Stimulated activated CD8-positive, alpha-beta memory T cell treated with anti-CD3 and anti-CD28 coated beads, Interleukin-4, amount 100 ng/mL, for 48 hours (primary cell): Measurements from ENCODE around the gene CALM1.
"Not testable (repeated sequence)": the region's sequence is repeated elsewhere in the genome, so short reads cannot be mapped to it uniquely, and the experiment has no call there.

Experiments
- DNase-seq: peaks from one replicate; pipeline ENCODE4 v3.0.0-alpha.2; 2020

CALM1 gene

DNA sequence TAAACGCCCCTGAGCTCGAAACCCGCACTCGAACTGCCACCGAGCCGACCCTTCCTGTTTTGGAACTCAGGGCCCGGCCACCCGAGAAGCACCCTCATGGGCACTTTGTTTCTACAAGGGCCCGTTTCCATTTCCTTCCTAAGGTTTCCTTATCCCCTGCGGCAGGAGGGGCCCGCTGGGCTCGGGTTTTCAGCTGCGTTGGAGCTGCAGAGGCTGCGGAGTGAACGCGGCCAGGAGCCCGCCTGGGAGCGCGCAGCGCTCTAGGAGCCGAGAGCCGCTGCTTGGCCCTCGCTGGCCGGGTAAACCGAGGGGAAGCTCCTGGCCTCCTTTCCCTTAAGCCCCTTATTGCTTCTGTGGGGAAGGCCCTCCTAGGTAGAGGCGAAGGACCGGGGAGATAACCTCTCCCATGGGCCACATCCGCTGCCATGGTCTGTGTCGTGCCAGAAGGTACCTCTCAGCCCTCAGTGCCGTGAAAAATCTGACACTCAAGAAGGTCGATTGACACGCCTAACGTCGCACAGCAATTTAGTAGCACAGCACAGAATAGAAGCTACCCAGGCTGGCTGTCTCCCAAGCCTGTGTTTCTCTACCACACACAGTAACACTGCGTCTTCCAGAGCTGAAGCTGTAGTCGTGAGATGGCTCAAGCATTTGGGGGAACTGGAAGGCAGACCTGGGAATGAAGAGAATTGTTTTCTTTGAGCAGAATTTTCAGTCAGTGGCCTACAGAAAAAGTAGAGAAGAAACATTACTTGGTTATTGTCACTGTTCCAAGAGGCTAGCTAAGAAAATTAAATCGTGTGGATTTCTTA, 12.9 kb upstream of the CALM1 start:
- DNase-seq, result peak; percentile 68

DNA sequence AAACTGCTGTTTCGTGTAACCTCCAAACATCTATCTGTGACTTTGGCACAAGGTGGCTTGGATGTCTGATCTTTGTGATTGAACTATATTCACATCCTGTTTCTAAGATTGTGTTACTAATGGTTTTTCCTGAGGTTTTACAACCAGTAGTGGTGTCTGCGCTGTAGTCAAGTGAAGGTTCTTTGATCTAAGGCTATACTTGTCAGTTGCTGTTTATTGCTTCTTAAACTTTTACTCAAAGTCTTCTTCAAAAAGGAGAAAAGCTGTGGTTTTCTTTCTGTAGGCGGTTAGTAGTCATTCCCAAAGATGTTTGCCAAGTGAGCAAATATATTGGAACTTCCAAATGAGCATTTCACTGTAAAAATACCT, 12.3 kb upstream of the CALM1 start:
- DNase-seq, result no peak

DNA sequence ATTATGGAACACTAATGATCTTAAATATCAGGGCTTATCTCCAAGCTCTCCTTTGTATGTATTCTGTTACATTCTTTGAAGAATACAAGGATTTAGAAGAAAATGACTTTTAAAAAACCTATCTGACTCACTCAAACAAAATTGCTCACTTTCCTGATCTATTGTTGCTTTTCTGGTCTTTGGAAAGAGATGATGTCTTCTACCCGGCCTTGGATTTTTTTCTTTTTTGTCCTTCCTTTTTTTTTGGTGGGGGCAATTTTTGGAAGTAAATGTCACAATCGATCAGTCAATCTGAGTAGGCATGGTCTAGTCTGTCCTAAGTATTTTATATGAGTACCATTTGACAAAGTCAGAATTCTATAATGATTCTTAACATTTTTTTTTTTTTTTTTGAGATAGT, 10.5 kb upstream of the CALM1 start:
- DNase-seq, result no peak

DNA sequence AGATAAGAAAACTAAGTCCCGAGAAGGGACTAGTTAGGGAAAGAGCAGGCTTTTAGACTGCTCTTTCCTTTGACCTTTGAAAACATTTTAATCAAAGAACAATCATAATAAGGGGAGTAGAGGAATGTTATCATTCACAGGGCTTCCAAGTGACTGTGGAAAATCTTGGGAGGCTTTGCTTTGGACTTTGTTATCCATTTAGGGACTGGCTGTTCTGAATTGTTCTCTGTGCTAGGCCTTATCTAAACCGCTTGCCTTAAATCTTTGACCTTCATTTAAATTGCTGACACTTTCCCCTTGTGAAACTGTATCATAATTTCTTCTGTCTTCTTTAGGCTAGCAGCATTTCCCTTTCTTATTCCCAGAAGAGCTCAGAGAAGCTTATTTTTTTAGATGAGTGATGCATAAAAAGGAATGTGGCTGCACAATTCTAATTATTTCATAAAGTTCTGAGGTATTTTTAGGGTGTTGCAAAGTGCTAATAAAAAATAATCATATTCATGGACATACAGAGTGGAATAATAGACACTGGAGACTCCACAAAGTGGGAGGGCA, 9.5 kb upstream of the CALM1 start:
- no peak for DNase-seq

DNA sequence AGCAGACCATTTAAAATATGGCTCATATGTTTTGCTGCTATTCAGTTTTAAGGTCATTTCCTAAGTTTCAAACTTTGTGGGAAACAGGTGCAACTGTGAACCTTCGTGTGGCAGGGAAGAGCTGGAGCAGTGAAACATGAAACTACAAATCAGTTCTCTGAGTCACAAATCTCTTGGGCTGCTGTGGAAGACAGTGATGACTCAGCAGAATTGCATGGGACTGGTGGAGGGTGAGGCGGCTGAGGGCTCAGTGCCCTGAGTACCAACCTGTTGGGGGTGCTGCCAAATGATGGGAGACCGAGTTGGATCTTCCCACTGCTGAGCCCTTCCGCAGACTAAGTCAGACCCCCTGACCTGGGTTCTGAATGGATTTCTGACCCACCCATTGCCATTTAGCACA, 8.4 kb upstream of the CALM1 start:
- DNase-seq, result no peak

DNA sequence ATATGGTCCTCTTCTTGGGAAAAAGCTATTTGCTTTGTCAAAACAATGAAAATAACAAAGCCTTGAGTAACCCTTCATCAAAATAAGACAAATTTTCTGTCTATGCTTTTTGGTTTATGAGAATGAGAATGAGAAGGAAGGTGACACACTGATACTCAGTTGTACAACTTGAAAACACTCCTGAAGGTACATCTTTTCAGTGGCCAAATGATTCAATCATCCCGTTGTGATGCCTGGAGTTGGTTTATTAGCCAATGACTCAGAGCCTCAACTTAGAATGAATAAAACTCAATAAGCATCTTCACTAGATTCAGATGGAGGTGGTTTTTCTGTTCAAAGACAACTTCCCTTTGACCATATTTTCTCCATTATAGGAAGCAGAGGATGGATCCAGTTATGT, 7.8 kb upstream of the CALM1 start:
- DNase-seq, result no peak

DNA sequence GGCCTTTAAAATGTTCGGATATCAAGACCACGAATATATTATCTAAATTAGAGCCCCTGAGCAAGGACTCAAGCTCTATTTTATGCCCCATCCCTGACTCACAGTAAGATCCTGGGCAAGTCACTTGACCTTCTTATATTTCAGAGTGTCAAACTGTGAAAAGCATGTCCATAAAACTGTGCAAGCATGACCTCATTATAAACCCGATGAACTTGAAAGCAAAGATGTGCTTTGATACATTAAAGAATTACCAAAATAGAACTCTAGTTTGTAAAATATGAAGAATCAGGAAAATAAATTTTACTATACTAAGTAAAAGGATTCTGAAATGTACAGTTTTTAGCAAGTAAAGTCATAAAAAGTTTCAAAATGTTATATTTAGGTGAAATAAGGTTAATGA, 2.9 kb upstream of the CALM1 start:
- DNase-seq, result no peak

DNA sequence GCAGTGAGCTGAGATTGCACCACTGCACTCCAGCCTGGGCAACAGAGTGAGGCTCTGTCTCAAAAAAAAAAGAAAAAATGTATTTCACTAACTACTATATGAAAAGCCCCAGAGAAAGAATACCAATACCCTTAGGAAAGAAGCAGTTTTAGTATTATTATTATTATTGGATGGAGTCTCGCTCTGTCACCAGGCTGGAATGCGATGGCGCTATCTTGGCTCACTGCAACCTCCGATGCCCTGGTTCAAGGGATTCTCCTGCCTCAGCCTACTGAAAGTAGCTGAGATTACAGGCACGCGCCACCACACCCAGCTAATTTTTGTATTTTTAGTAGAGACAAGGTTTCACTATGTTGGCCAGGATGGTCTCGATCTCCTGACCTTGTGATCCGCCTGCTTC, 2.0 kb upstream of the CALM1 start:
- not testable (repeated sequence) for DNase-seq

DNA sequence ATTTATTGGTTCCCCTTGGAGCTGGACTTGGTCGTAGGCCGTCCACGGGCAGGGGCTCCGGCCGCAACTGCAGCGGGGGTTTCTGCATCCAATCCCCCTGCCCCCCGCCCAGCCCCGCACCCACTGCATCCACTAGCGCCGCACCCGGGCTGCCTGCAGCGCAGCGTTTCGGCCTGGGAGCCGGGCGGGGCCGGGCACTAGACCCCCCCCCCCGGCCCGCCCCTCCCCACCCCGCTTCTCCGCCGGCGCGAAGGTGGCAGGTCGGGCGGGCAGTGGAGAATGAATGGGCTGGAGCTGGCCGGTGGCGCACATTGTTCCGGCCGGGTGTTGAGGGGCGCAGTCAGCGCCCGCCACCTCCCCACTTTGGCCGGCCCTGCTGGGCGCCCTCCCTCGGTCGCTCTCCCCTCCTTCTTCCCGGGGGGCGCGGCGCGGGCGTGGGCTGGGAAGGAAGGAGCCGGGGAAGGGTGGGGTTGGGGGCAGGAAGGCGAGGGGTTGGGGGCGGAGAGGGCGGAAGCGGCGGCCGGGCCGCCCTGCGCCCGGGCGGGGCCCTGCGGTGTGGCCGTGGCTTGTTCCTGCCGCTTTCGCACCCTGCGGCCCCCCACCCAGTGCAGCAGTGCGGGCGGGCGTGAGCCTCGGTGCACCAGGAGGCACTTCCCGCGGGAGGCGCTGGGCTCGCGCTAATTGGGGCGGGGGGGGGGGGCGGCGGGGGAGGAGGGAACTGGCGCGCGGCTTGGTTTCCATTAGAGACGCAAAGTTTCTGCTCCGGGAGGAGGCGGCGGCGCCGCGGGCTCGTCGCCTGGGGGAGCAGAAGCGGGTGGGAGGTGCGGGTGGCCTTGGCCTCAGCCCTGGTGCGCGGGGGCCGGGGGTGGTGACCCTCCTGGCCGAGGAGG, 841 bp downstream of the CALM1 start:
- DNase-seq, result peak; percentile 70

DNA sequence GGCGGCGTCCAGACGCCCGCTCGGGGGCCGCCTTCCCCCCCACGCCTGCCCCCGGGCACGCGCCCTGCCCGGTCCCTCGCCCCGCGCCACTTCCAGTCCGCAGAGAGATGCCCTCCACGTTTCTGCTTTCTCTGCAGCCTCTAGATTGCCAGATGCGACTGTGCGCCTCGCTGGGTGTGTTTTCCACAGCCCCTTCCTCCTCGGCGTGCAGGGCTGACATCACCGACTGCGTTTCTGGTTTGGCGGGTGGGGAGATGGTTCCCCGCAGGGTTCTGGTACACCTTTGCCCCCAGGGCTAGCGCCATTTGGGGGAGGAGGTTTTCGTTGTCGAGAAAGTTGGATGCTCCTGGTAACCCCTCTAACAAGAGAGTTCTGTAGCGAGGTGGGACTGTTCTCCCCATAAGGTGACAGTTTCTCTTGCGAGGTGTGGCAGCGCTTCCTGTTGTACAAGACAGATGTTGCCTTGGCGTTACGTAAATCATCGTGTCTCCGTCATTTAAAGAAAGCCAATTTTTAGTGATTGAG, 1.5 kb downstream of the CALM1 start:
- peak; percentile 72 for DNase-seq

DNA sequence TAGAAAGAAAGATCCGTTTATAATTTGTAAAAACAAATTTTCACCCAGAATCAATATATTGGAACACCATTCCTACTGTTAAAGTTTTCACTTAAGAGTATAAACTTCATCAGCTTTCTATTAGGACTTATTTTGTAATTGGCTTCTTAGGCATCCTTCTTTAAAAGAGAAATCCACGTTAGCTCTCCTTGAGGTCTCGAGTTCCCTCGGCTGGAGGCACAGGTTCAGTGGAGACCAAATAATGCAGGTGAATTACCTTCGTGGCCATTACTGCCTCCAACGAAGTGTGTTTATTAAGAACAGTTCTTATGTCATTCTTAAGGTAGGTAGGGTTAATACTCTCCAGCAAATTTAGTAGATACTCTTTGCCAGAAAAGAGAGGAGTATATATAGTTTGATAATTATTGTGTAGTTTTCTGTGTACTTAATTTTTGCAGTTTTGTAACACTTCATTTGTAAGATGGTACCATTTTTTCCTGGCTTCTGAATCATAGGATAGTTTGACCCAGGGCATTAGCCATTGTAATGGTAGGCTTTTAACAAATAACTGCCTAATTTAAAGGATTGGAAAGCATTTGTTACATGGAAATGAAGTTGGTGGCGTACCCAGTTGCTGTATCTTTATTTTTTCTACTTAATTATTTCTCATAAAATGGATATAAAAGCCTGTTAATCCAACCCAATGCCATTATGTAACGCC, 2.2 kb downstream of the CALM1 start:
- no peak for DNase-seq

DNA sequence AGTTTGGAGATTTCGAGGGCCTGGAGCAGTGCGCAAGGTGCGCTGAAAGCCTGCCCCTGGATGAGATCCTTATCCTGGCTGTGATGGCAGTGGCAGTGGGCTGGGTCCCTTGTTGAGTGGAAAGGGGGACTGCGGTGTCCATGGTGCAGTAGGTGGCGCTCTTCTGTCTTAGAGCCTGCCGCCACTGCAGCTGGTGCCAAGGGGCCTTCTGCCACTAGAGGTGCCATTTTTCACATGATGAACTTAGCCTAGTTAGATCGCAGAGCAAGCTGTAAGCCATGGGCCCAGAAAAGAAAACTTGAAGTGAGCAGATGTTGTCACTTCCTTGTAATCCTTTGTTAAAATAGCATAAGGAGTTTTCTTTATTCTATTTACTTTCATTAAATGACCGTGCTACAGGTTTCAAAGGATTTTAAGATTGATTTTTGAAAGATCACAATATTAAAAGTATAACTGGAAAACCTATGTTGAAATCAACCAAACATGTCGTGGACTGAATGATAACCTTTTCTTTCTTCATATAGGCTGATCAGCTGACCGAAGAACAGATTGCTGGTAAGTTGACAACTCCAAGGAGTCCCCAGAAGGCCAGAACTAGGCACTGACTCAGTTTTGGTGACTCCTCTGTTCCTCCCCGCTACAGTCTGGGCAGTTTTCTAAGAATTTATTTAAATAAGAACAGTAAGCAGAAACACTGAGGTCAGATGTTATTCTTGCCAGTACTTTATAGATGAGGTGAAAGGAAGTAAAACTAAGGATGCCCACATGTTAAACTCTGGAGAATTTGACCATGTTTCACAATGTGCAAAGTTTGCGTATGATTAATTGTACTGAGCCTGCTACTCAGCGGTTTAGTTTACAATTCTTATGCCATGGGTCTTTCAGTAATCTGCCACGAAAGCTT, 3.0 kb downstream of the CALM1 start:
- peak; percentile 86 for DNase-seq

DNA sequence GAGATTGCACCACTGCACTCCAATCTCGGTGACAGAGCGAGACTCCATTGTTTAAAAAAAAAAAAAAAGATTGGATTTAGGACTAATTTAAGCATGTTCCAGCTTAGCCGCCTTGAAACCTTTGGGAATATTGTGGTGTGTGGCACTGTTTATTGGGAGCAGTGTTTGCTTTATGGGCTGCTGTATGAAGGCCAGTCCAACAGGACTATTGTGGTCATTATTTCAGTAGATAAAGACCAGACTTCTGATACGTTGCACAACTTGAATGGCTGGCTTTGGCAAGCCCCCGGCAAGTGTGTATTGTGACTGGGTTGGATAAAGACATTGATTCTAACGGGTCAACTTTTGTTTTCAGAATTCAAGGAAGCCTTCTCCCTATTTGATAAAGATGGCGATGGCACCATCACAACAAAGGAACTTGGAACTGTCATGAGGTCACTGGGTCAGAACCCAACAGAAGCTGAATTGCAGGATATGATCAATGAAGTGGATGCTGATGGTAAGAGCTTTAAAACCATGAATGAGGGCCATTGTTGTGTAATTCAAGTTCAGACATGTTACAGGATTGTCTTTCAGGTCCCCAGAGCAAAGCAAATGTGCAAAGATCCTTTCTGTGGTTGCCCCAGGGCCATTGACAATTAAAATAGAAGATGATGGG, 4.2 kb downstream of the CALM1 start:
- DNase-seq, result no peak

DNA sequence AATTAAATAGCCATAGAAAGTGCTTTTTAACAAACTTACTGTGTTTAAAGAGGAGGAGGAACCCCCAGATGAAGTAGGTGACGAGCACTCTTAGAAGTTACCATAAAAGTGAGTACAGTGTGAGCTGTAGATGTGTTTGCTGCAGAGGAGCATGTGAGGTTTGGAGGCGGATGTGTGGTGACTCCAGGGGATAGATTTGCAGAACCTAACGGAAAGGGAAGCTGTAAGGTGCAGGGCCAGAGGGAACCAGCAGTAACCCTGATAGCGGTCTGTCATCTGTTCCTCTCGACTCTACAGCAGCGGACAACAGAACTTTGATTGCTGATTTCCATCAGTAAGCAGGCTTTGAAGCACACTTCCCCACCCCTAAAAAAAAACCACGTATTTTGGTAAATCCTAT, 5.2 kb downstream of the CALM1 start:
- no peak for DNase-seq

DNA sequence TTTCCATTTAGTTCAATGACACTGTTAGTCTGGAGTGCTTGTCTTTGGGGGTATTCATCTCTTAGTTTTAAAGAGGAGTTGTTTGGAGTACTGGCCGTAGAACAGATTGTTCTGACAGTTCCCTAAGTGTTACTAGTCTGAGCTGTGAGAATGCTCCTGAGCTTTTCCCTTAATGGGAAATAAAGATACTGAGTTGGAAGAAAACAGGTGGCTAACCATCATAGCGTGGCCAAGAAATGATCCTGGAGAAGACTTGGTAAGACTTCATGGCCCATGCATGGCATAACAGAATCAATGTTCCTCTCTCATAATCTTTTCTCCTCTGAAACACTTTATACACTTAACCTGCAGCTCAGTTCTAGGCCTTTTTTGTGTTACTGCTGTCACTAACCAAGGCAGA, 6.2 kb downstream of the CALM1 start:
- no peak for DNase-seq

DNA sequence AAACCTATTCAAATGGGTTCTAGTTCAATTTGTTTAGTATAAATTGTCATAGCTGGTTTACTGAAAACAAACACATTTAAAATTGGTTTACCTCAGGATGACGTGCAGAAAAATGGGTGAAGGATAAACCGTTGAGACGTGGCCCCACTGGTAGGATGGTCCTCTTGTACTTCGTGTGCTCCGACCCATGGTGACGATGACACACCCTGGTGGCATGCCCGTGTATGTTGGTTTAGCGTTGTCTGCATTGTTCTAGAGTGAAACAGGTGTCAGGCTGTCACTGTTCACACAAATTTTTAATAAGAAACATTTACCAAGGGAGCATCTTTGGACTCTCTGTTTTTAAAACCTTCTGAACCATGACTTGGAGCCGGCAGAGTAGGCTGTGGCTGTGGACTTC, 8.3 kb downstream of the CALM1 start:
- DNase-seq, result no peak

DNA sequence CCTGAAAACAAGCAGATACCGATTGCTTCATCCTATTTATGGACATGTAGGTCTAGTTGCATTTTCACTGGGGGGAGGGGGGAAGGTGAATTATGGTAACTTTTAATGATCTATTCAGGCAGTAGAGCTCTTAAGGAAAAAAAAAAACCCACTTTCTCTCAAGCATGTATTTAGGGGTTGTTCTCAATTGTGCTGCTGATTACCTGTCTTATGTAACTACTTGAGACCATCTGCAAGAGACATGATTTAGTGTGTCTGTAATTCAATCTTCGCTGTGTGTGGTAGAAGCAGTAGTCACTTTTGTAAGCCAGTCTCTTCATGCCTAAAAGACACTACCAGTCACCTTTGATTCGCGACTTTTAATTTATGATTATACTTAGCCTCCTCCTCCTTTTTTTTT, 8.9 kb downstream of the CALM1 start:
- DNase-seq, result no peak

DNA sequence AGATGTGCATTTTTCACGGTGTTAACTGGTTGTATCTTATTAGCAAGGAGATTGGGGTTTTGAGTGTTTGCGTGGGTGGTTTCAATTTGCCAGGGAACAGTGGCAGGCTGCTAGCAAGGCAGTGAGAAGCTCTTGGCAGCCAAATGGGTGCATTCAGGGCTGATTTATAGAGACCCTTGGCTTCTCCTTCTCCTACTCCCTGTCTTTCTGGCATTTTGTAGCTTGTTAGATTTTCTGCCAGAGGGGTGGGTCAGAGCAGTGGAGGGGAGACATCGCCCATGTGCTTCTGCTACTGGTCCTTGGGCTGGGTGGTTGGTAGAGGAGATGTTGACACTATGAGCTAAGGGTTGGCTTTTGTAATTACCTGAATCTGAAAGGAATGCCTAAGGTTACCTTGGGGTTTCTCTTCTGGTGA, 9.6 kb downstream of the CALM1 start:
- DNase-seq, result no peak

DNA sequence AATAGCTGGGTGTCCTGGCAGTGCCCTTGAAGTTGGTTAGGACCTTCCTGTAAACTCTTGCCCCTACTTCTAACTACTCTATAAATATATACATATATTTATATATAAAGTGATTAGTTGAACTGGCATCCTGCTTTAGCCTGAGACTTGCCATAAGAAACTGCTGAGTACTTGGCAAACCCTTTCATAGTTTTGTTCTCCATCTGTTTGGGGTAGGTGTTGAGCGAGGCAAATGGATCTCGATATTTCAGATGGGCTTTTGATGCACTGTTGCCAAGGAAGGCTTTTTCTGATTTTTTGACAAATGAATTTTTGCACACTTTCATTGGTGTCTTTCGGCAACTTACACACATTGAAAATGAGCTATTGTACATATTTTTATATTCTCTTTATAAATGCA, 10.4 kb downstream of the CALM1 start:
- no peak for DNase-seq

DNA sequence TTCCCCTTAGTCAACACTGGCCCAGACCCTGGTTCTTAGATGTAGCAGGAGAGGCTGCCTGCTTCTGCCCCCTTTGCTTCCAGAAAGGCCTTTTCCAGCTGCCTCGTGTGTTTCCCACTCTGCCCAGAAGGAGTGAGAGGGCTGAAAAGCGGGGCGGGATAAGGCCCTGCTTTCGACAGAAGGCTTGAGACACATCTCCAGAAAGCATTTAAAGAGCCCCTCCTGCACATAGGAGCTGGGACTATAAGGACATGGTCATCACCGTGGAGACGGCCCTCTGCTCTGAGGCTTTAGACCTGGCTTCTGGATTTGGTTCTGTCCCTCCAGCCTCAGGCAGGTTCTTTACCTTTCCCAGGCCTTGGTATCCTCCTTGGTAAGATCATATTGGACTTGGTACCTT, 11.9 kb downstream of the CALM1 start:
- DNase-seq, result no peak

DNA sequence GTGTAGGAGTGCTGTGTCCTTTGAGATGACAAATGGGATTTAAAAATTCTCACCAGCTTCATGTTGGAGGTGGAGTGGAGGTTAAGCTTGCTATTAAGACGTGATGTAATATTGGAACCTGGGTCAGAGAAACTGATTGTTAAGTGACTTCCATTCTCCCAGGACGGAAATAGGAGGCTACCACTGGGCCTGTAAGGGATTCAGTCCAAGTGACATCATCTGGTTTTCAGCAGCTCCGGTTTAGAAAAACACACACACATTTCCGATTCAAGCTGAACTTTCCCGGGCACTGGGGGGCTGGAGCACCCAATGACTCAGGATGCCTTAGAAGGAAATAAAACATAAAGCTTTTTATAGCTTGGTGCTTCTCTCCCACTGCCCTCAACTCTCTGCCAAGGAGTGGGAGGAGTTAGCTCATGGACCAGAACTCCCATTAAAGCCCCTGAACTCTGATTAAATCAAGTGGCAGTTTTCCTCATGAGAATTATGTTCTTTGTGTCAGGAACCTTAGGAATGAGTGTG, 12.4 kb downstream of the CALM1 start:
- no peak for DNase-seq
